ENCODE results near the gene INO80B.

Gene INO80B

DNA sequence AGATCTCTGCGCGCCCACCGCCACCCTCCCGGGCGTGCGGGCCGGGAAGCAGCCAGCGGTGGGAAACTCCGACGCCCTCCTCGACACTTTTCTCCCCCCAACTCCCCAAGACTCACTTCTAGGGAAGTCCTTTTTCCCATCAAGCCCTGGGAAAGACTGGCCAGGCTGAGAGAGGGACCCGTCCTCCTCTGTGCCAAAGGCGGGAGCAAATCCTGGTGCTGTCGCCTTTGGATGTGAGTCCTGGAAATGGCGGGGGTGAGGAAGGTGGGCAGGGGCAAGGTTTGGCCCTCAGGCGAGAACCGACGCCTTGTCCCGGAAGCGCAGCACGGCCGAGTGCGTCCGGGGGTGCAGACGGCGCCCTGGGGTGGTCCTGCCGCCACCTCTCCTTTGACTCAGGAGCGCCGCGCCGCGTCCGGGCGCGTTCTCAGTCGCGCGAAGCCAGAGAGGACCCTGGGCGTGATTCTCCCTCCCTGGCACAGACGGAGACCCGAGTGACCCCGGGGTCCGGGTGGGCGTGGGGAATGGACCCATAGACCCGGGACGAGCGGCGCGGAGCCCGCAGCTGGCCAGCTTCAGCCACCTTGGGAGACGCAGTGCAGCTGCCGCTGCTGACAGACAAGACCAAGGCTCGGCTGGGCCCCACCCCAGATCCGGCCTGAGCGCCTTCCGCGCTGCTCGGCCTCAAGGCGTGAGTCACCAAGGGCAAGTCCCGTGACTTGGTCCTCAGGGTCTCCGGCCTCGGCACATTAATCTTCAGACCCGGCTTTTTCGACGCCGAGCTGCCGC, 48.0 kb downstream of the INO80B start:
- FAIRE-seq (no peak), DNase-seq (ENCODE audit: insufficient read length, low spot score) (no peak)
- TF ChIP-seq POLR2A (IDR thresholded peaks at IDR 0.05; ENCODE audit: low read depth, low read length) = peak; percentile 40; the same call in 1 of the 2 replicates

DNA sequence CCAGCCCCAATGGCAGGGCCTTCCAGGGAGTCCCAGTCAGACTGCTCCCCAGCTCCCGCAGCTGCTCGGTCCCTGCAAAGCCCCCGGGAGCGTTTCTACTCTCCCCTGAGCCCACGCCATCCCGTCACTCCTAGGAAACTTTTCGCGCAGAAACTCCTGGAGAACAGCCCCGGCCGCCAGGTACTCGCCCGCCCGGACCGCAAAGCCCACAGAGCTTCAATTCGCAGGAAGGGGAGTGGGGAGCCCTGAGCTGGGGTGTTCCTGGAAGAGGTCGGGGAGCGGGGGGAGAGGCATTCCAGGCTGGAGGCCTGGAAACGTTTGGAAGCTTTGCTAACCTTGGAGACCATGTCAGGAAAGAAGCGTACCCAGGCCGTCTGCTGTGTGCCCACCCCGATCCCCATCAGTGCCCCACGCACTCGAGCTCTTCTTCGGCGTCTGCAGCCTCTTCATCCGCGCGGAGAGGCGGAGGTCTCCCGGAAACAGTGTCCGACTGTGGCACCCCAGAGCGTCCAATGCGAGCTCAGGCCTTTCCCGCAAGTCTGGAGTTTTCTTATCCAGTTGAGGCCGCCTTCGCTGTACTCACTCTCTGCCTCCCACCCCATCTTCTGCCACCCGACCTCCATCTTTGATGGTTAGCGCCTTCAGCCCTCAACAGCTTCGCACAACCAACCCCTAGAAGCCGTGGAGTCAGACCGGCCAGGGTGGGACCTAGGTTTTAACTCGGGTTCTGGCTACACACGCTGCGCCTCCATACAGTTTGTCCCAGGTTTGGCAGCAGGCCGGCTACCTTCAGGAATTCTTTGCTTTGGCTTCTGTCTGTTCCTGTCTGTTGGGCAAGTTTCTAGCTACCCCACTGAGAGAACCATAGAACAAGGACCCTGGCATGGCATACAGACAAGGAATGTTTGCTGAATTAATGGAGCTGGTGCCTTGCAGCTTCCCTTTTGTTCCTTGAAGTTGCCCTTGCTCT, 48.9 kb downstream of the INO80B start:
- DNase-seq (ENCODE audit: insufficient read length, low spot score) (no peak), FAIRE-seq (no peak)
- TF ChIP-seq POLR2A (IDR thresholded peaks at IDR 0.05; ENCODE audit: low read depth, low read length) = no peak

DNA sequence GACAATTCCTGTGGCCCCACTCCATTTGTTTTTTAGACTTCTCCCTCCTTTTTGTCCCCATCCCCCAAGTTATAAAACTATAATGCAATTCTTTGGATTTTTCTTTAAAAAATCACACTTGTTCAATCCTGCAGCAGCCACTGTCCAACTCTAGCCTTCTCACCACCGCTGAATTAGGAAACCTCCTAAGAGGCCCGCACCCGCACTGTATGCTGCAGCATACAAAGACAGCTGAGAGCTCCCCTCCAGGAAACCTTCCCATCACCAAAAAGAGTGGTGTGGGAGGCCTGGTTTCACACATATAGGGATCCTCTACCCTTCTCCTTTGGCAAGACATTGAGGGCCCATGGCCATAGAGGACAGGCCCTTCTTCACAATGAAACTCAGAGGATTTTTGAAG, 49.7 kb downstream of the INO80B start:
- DNase-seq (ENCODE audit: insufficient read length, low spot score) (no peak), FAIRE-seq (no peak)
- no peak for TF ChIP-seq POLR2A (IDR thresholded peaks at IDR 0.05; ENCODE audit: low read depth, low read length)

DNA sequence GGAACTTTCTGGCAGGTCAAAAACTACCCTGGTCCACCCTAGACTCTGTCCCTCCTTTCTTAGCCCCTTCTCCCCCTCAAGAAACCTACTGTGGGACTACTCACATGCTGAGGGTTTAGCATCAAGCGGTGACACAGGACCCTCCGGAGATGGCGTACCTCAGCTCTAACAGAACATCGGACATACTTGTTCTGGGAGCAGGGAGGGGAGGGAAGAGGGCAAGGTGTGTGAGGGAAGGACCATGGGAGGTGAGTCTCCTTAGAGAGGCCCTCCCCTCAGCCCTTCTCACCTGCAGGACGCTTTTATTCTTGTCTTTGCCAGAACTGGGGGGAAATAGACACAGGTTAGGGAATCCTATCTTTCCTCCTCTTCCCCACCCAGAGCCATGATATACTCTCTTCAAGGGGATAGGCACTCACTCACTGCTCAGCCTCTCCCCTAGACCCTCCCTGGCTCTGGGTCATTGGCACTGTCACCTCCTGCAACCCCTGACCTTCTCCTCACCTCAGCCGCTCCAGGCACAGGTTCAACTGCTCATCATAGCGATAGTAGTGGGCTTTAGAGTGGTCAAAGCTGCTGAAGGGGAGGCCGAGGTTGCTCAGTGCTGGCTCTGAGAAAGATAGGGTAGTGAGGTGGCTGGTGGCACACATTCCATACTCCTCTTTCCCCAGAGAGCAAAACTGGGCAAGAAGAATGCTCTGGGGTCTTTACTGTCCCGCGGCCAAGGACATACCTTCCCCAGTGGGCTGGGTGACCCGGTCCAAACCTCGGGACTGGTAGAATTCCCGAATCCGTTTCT, 50.8 kb downstream of the INO80B start:
- TF ChIP-seq POLR2A (IDR thresholded peaks at IDR 0.05; ENCODE audit: low read depth, low read length) = no peak
- DNase-seq (ENCODE audit: insufficient read length, low spot score) (no peak), FAIRE-seq (no peak)

DNA sequence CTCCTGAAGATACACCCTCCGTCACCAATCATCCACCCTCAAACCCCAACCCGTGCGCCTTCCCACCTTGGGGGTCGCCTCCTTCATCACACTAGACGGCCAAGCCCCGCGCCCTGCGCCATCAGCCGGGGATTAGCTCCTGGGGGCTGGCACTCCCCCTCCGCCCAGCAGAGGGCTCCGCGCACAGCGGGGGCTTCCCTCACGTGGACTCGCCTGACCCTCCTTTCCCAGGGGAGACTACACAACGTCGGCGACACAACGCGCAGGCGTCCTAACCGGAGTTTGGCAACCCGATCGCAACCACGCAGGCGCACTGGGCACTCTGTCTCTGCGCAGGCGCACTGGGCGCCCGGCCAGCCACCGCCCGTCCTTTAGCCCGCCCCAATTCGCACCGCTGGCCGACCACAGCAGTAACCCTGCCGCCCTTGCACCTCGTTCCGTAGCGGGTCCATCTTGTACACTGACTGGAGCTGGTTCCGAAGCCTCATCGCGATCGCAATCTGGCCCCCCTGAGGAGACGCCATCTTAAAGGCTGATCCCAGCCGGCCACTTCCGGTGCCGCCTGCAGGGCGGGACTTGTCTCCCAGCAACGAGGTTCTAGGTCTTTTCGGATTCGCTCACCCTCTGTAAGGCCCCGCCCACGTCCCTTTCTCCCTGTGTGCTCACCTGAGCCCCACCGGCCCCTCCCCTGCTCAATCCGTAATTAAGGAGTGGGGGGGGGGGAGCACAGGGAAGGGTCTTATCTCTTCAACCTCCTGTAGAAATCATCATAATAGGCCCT, 52.4 kb downstream of the INO80B start, which contains the start of gene PCGF1:
PCGF1 (minus strand) TSS at position 551 of the 781 bp plus-strand sequence; CDS start at position 524, 27 bp downstream.
- peak; percentile 97 for DNase-seq (ENCODE audit: insufficient read length, low spot score)
- FAIRE-seq = peak; percentile 71
- peak; percentile 56 for TF ChIP-seq POLR2A (IDR thresholded peaks at IDR 0.05; ENCODE audit: low read depth, low read length)

Data from H54 (cell line).